Hematopoietic multipotent progenitor cell treated with erythropoietin and hydrocortisone succinate and interleukin-3 and kit ligand, for 17 days (in vitro differentiated cells): Measurements from ENCODE around the gene BRD4.

ENCODE experiments used
- DNase-seq: peaks from one replicate; pipeline ENCODE4 v3.0.0-alpha.2; 2015; ENCODE audit warnings: low spot score

Gene BRD4

DNA sequence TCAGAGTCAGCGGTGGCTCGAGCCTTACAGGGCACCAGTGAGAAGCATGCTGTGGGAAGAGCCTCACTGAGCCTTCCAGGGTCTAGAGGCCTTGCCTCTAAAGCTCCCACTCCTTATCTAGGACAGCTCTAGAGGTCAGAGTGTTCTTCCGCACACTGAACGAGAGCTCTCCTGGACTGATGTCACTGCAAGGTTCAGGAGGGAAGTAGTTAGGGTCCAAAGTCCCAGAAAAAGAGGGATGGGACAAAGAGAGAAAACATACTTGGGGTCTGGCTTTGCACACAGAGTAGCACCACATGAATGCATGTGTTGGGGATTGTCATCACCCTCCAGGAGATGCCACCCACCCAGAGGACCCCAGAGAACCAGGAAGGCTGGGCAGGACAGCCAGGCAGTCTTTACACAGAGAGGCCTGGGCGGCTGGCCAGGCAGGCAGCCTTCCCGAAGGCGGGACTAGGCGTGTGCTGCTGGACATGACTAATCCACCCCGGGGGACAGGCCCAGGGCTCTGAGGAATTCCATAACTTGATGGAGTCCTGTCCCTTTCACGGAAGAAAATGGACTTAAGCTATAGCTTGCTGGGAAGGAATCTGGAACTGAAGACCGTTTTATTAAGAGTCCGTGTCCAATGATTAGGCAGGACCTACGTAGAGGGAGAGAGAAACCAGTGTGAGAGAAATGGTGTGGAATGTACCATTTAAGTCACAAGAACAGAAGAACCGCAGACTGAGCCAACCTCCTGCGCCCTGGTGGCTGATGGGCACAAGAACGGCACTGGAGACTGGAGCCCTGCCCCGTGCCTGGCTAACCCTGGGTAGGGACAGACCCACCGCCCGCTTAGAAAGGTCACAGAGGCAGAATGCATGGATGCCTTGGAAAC, 83.5 kb downstream of the BRD4 start:
- no peak for DNase-seq

GRCh38 chr19:15248106-15248505, 84.2 kb downstream of the BRD4 start:
- no peak for DNase-seq

- no peak for DNase-seq
Observed at GRCh38 chr19:15247107-15248014, 85.0 kb downstream of the BRD4 start.

DNA sequence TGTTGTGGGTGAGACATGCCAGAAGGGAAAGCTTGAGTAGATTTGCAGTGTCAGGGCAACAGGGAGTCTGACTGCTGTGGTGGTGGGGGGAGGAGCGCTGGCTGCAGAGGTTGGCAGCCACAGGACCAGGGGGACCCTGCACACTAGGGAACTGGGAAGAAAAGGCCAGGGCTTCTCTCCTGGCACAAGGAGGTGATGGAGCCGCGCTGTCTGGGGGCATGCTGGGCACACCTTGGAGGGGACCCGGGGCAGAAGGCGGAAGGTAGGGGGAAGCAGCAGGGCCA, 86.2 kb downstream of the BRD4 start:
- DNase-seq = no peak

DNA sequence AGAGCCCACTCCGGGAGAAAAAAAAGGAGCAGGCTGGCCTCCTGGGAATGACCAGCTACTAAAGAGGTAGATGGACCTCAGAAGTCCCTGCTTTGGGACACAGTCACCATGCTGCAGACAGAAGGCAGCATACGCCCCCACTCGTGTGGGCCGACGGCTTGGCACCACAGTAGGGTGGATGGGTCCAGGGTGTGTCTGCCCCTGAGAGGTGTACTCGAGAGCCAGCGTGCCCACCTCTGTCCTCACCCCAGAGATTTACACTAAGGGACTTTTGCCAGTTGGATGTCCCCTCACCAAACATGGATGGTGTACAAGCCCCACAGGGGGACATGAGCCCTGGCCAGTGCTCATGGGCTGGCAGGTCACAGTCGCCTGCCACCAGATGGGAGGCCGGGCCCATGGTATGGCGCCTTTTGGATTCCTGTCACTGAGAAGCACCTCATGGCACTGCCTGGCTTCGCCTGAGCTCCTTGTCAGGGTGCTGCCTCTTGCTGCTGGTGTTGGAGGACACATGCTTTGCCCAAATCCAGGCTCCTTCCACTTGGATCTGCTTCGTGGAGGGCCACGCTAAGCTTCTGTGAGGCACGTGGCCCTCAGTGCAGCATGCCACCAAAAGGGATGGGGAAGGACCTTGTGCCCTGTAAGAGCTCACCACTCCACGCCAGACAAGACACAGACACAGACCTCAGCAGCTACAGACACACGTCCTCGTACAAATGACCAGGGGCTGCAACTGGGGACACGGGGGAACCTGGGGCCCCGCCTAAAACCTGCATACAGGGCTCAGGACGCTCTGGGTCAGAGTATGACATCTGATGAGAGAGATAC, 86.8 kb downstream of the BRD4 start:
- no peak for DNase-seq

GRCh38 chr19:15244808-15245207, 87.5 kb downstream of the BRD4 start:
- DNase-seq = no peak

- no peak for DNase-seq
Observed at GRCh38 chr19:15244106-15244803, 88.1 kb downstream of the BRD4 start.

- no peak for DNase-seq
Observed at GRCh38 chr19:15243236-15243957, 88.9 kb downstream of the BRD4 start.

DNA sequence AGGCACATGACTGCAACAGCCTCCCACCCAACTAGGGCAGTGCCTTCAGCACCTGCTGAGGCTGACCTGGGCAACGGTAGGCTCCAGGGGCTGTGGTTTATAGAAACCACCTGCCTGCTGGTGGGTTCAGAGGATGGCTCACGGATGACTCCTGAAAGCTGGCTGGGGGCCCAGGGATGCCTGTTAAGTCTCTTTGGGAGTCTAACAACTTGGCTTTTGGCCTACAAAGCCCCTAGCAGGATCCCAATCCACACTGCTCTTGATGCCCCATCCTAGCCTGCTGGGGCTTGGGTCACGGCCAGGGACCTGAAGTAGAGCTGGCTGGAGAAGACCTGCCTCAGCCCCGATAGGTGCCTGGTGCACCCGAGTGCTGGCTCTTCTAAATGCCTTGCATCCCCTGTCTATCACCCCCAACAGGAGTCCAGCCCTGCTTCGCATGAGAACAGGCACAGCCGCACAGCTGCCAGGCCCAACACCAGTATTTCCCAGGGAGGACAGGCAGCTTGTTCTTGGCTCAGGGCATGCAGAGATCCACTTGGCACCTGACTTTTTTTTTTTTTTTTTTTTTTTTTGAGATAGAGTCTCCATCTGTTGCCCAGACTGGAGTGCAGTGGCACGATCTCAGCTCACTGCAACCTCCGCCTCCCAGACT, 91.0 kb downstream of the BRD4 start:
- no peak for DNase-seq

GRCh38 chr19:15240515-15240914, 91.8 kb downstream of the BRD4 start:
- no peak for DNase-seq

DNA sequence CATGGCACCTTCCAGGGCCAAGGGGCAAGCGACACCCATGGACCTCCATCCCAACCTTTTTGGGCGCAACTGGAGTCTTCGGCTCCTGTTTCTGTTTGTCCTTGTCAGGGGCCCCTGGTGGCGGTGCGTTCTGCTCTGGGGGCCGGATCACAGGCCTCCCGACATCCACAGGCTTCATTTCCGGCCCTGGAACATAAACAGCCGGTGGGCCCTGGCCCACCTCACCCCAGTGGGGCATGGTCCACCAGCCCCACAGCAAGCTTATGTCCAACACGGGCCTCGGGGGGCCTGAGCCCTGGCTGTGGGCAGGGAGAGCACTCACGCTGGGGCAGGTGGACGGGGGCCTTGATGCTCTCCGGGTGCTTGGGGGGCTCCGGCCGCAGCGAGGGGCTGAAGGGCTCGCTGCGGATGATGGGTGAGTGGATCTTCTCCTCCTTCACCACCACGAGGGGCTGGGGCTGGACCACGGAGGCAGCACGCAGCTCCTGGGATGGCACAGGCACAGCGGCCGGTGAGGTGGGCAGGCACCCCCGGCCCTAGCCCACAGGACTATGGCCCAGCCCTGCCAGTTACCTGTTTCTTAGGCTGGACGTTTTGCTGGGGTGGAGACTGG, 92.9 kb downstream of the BRD4 start:
- no peak for DNase-seq

GRCh38 chr19:15238639-15239155, 93.6 kb downstream of the BRD4 start:
- DNase-seq = no peak

- DNase-seq = no peak
Observed at GRCh38 chr19:15237759-15238638, 94.3 kb downstream of the BRD4 start.

DNA sequence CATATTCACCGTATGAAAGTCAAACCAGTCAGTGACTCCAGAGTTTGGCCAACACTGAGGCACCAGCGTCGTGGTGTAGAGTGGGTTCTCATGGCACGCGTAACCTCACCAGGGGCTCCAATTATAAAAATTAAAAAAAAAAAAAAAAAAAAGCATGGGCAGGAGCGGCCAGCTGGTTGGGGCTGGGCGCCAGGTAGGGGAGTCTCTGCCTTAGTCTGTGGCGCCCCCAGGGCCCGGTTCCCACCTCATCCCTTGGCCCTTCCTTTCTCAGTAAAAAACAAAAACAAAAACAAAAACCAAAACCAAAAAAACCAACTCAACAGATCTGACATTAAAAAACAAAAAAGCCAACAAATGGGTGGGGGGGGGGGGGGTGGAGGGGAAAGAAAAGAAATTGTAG, 95.5 kb downstream of the BRD4 start:
- DNase-seq = no peak

DNA sequence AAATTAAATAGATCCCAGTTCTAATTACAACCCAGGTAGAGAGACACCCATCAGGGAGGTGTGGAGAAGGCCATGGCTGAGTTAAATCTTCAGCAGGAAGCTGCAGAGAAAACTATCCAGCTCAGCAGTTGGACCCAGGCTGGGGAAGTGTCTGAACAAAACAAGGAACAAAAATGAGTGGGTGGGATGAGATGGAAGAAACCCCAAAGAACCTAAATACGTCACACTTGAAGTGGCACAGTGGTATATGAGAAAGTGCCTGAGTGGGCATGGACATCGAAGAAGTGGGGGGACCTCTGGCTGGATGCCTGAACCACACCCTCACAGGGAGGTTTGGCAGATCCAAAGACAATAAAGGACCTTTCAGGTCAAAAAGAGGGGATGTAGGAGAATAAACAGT, 96.6 kb downstream of the BRD4 start:
- no peak for DNase-seq

GRCh38 chr19:15234431-15235130, 97.8 kb downstream of the BRD4 start:
- no peak for DNase-seq

DNA sequence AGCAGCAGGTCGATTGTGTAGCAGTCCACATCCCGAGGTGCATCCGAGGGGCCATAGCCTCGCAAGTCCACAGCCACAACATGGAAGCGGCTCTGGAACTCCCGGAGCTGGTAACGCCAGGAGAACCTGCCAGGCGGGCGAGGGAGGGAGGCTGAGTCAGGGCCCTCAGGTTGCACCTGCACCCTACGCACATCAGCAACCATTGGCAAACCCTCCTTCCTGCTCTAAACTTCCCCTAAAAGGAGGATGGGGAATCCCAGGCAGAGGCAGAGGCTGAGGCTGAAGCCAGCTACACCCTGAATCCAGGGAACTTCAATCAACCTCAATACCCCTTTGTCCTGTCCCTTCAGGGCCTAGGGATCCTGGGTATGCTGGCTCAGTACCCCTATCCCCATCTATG, 101.1 kb downstream of the BRD4 start:
- DNase-seq = no peak

DNA sequence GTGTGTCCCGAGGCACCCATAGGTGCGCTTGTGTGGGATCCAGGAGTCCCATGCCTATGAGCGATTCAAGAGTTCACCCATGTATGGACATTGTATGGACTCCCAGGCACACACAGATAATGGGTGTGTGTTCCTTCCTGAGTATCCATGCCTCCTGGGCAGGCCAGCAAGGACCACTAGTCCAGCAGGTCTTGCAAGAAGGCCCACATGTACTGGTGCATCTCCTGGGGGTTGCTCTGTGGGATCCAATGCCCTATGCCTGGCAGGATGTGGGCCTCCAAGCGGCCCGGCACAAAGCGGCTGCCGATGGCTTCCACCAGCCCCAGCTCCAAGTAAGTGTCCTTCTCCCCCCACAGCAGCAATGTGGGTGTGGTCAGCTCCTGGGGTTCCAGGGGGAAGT, 105.1 kb downstream of the BRD4 start:
- no peak for DNase-seq
